ENCODE measurements around the gene SERPINI1. TPM values are rescaled to one million over a fixed set of nuclear protein-coding genes. Genes with fewer than 3 reads are reported as not detected.

SERPINI1 gene
- polyA plus RNA-seq, 1 donor from 2014 or later: 19.1 TPM

DNA sequence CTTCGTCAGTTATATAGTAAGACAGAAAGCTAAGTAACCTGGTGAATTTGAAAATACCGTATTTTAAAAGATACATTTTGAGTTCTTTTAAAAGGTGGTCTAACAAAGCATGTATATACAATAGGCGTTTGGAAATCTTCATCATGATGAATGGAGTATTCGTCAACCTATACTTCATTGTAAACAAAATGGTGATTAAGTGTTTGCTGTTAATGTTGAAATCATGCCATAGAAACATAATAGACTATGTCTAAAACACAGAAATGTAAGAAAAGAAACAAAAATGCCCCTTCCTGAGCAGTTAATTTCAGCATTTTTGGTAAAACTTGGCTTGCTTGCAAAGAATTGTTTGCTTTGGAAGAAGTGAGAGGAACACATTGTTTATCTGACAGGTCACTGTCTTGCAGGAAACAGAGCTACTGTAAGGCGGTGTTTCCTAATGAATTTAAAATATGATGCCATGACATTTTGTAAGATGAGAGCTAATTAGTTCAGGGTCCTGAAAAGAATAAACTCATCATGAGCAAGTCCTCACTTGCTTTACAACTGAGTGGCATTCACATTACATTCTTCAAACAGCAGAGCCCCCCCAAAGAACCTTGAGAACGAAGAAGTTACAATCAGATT, 126.7 kb downstream of the SERPINI1 start:
- Mint-ChIP-seq H3K4me3 (no peak overlapping the region), H3K4me1 (peaks cover 12 to 16% (median 12%) of the 10 kb centered on the region in 3 donors), H3K27ac (no peak overlapping the region), H3K36me3 (no peaks in the 10 kb centered on the region), H3K9me3 (no peaks in the 10 kb centered on the region), H3K27me3 (peaks cover 7% of the 10 kb centered on the region)

DNA sequence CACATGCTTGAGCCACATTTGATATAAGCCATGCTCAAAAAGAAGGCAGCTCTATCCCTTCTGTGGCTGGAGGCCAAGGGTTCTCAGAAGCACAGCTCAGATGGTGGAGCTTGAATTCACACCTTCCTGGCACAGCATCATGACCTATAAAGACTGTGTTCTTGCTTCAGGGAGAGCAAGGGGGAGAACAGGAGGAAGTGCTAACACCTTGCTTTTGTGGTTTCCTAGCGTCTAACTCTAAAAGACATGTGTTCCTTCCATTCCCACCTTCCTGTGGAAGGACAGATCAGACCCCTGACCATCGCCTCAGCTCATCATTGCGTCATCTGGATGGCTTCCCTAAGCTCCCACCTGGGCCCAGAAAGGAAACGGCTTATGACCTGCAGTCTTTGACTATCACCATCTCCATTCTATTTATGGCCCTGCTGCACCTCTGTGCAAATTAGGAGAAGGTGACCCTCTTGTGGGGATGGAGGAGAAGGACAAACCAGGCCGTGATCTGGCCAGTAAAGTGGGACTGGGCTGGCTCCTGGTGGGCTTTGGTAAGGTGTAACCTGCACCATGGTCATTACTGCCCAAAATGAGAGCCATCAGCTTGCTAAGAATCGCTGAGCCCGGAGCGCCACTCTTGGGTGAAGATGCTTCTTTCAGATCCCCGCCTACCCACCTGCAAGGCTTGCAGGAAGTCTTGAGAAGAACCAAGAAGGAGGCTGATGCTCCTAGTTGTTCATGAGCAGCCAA, 128.5 kb downstream of the SERPINI1 start:
- Mint-ChIP-seq H3K4me1 (peaks cover 12 to 16% (median 13%) of the 10 kb centered on the region in 3 donors), H3K27ac (no peak overlapping the region), H3K36me3 (no peaks in the 10 kb centered on the region), H3K27me3 (peaks cover 11% of the 10 kb centered on the region), H3K9me3 (peaks cover 0 to 2% (median 1%) of the 10 kb centered on the region in 3 donors), H3K4me3 (no peak overlapping the region)

DNA sequence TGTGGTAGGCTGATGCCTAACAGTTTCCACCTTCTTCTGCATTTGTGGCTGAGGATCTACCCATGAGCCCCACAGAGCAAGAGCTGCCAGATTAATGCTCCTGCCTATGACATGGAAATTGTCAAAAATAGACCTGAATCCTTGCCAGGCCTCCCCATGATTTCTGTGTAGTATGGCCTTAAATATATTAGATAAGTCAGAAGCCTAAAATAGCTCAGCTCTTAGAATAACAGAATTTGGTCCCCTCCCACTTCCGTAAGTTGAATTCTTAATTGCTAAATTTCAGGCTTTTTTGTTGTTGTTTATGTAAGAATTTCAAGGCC, 129.0 kb downstream of the SERPINI1 start:
- Mint-ChIP-seq H3K4me3 (no peak overlapping the region), H3K9me3 (peaks cover 0 to 3% (median 3%) of the 10 kb centered on the region in 3 donors), H3K27ac (no peak overlapping the region), H3K27me3 (peaks cover 11% of the 10 kb centered on the region), H3K36me3 (no peaks in the 10 kb centered on the region), H3K4me1 (peaks cover 12 to 16% (median 14%) of the 10 kb centered on the region in 3 donors)

DNA sequence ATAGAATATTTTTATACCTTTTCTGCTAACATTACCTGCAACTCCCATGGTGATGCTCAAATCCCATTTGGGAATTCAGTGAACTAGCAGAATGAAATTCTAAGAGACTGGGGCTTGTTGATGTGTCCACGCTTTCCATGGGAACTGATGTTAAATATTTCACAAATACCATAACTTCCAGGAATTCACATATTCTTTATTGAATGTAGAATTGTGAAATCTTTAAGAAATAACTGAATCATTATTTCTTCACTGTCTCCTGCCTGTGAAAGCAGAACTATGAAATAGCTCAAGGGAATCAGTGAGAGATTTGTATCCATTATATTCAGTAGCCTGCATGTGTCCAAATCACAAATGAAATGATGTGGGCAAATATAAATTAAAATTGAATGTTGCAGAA, 130.8 kb downstream of the SERPINI1 start:
- H3K27me3 Mint-ChIP-seq: peaks cover 9% of the 10 kb centered on the region
- H3K36me3 Mint-ChIP-seq: no peaks in the 10 kb centered on the region
- H3K9me3 Mint-ChIP-seq: peaks cover 0 to 3% (median 3%) of the 10 kb centered on the region in 3 donors
- H3K27ac Mint-ChIP-seq: no peak overlapping the region
- no peak overlapping the region for H3K4me3 Mint-ChIP-seq
- peaks cover 12 to 16% (median 14%) of the 10 kb centered on the region in 3 donors for H3K4me1 Mint-ChIP-seq

DNA sequence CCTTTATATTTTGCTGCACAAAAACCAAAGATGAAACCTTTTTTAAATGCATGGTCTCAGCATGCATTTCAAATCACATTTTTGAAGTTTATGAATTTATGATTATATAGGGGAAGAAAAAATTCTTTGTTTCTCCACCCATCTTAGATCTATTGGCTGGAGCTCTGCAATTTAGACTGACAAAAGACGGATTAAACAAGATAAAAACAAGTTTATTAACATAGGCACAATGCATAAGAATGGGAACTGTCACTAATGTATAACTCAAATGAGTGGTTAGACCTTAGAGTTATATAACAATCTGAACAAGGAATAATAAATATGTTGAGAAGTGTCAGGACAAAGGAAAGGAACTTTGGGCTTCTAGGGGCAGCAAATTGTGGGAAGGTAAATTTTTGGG, 132.5 kb downstream of the SERPINI1 start:
- Mint-ChIP-seq H3K4me1 (peaks cover 0 to 4% (median 2%) of the 10 kb centered on the region in 3 donors), H3K27me3 (peaks cover 4% of the 10 kb centered on the region), H3K4me3 (no peak overlapping the region), H3K27ac (no peak overlapping the region), H3K9me3 (peaks cover 0 to 3% (median 3%) of the 10 kb centered on the region in 3 donors), H3K36me3 (no peaks in the 10 kb centered on the region)

DNA sequence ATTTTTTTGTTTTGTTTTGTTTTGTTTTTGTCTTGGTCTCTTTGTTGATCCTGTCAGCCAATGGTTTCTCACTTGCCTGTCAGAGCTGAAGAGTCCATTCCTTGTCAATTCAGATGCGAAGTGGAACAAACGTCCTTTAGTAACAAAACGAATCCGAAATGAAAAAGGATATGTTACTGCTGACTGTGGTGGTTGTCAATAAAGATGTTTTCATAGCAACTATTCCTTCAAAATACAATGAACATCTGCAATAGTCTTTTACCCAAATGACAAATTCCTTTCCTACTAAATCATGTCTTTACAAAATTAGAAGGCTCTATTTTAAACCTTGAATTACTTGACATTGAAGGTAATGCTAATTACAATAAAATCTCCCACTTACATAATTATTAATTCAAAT, 134.7 kb downstream of the SERPINI1 start:
- H3K9me3 Mint-ChIP-seq: peaks cover 0 to 3% (median 3%) of the 10 kb centered on the region in 3 donors
- peaks cover 0 to 2% (median 0%) of the 10 kb centered on the region in 3 donors for H3K4me1 Mint-ChIP-seq
- H3K4me3 Mint-ChIP-seq: no peak overlapping the region
- no peak overlapping the region for H3K27ac Mint-ChIP-seq
- H3K36me3 Mint-ChIP-seq: no peaks in the 10 kb centered on the region
- H3K27me3 Mint-ChIP-seq: peaks cover 6% of the 10 kb centered on the region

DNA sequence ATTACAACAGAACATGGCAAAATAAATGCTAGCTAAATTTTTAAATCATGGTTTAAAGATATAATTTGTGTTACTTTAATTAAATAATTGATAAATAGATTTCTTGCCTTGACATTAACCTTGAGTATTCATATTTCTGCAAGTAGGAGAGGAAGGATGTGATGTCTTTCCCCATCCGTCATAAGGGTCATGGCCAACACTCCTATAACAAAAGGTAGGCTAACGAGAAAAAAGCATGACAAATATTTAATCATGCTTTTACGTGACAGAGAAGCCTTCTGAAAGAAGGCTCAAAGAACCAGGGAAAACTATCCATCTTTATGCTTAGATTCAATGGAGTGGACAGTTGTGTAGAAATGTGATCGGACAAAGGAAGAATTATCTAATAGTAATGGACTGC, 135.2 kb downstream of the SERPINI1 start:
- no peak overlapping the region for H3K4me3 Mint-ChIP-seq
- peaks cover 0 to 2% (median 0%) of the 10 kb centered on the region in 3 donors for H3K4me1 Mint-ChIP-seq
- H3K27me3 Mint-ChIP-seq: peaks cover 6% of the 10 kb centered on the region
- no peaks in the 10 kb centered on the region for H3K36me3 Mint-ChIP-seq
- H3K9me3 Mint-ChIP-seq: peaks cover 0 to 3% (median 3%) of the 10 kb centered on the region in 3 donors
- H3K27ac Mint-ChIP-seq: no peak overlapping the region

DNA sequence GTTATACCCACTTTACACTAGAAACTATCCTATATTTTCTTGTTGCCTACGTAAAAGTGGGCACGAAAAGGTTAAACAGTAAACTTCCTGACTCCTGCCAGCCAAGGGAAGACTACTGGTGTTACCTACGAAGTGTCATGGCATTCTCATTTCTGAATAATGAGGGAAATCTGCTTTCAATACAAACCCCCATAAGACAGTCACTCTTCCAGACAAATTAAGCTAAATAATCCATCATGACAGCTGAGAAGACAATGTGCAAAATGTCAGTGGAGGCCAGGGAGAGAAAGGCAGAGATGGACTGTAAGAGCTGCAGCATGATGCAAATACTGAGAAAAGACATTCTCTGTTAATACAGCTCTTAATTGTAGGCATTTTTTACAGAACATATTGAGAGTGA, 136.5 kb downstream of the SERPINI1 start:
- H3K27me3 Mint-ChIP-seq: peaks cover 7% of the 10 kb centered on the region
- no peak overlapping the region for H3K4me3 Mint-ChIP-seq
- H3K36me3 Mint-ChIP-seq: no peaks in the 10 kb centered on the region
- peaks cover 0 to 2% (median 0%) of the 10 kb centered on the region in 3 donors for H3K4me1 Mint-ChIP-seq
- H3K9me3 Mint-ChIP-seq: peaks cover 0 to 3% (median 3%) of the 10 kb centered on the region in 3 donors
- H3K27ac Mint-ChIP-seq: no peak overlapping the region

DNA sequence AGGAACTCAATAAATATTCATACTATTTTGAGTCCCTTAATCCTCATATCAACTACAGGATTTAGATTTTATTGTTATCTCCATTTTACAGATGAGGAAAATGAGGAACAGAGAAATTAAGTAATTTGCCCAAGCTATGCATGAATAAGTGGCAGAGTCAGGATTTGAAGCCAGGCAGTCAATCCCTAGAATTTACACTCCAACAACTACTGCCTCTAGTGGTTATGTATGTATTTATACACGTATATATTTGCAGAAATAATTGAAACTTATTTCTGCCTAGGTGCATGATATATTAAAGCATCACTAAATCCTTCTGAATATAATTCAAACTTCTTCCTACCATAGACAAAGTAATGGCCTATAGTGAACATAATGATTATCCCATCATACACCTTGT, 137.4 kb downstream of the SERPINI1 start:
- Mint-ChIP-seq H3K9me3 (peaks cover 0 to 3% (median 3%) of the 10 kb centered on the region in 3 donors), H3K36me3 (no peaks in the 10 kb centered on the region), H3K4me1 (peaks cover 0 to 2% (median 0%) of the 10 kb centered on the region in 3 donors), H3K27me3 (peaks cover 7% of the 10 kb centered on the region), H3K4me3 (no peak overlapping the region), H3K27ac (no peak overlapping the region)

DNA sequence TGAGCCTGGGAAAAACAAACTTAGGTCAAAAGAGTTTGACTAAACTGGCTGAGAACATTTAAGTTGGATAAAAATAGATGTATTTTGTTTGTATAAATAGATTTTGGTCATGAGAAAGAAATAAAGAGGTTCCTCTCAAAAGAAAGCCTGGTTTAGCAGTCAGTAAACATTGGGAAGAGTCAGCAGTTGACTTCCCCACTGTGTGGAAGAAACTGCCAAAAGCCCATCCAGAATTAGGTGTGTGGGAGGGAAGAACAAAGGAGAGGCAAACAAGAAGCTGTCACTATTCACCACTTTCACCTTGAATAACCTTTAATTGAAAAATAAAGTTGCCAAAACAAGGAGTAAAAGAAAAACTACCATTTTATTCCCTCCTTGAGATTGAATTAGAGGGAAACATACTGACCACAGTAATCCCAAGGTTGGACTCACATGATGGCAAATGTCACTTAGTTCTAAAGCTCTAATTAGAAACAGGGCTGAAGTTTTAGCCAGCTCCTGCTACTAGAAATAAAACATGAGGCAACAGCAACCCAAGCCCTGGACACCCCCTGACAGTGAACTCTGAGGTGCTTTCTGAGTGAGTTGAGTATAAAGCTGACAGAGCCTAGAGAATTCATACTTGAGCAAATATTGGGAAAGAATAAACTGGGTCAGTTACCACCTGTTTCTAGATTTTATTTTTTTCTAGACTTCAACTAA, 139.3 kb downstream of the SERPINI1 start:
- no peaks in the 10 kb centered on the region for H3K36me3 Mint-ChIP-seq
- no peaks in the 10 kb centered on the region for H3K4me1 Mint-ChIP-seq
- H3K4me3 Mint-ChIP-seq: no peak overlapping the region
- no peaks in the 10 kb centered on the region for H3K9me3 Mint-ChIP-seq
- H3K27me3 Mint-ChIP-seq: peaks cover 3% of the 10 kb centered on the region
- peak overlapping the region in 1 of 3 donors; percentile 31 for H3K27ac Mint-ChIP-seq

Other genes starting within 250 kb of the SERPINI1 start
- not detected for gene WDR49, start 81.8 kb upstream of the SERPINI1 start, polyA plus RNA-seq
- gene PDCD10, start 829 bp upstream of the SERPINI1 start, polyA plus RNA-seq: 89.0 TPM

Measured in IgD-negative memory B cell (primary cell).